ENCODE measurements around the gene EDEM1.
"Not testable (repeated sequence)": the region's sequence is repeated elsewhere in the genome, so short reads cannot be mapped to it uniquely, and the experiment has no call there.

Gene EDEM1

DNA sequence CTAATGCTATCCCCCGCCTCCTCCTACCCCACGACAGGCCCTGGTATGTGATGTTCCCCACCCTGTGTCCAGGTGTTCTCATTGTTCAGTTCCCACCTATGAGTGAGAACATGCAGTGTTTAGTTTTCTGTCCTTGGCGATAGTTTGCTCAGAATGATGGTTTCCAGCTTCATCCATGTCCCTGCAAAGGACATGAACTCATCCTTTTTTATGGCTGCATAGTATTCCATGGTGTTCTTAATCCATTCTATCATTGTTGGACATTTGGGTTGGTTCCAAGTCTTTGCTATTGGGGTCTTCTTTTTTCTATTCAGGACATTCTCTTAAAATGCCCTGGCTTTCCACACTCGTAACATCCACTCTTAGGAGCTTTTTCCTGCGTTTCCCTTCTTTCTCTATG lies 40.4 kb upstream of the EDEM1 start:
- not testable (repeated sequence) for DNase-seq; H3K27me3 ChIP-seq (ENCODE audit: insufficient read depth, low read length); H3K79me2 ChIP-seq (ENCODE audit: control insufficient read depth, insufficient read depth, low read length, poor library complexity); H3K4me1 ChIP-seq (ENCODE audit: control insufficient read depth in 1 of 2, insufficient read depth in 2 of 2, low read length in 2 of 2); H3K36me3 ChIP-seq (ENCODE audit: control insufficient read depth in 1 of 2, insufficient read depth in 2 of 2, low read length in 2 of 2); H3K9ac ChIP-seq (ENCODE audit: low read length); H3K23ac ChIP-seq (ENCODE audit: low read length); H4K12ac ChIP-seq (ENCODE audit: low read depth, low read length); H2BK5ac ChIP-seq (ENCODE audit: low read depth, low read length, poor library complexity); H3K9me3 ChIP-seq (ENCODE audit: insufficient read depth, low read depth, low read length); H3K18ac ChIP-seq (ENCODE audit: low read length); H3K79me1 ChIP-seq (ENCODE audit: low read length); H2BK12ac ChIP-seq (ENCODE audit: low read length); H3K27ac ChIP-seq (ENCODE audit: low read depth, low read length); H3K4me2 ChIP-seq (ENCODE audit: low read length); H2AK5ac ChIP-seq (ENCODE audit: low read length); H2BK120ac ChIP-seq (ENCODE audit: insufficient read depth, low read length, poor library complexity); H3K4me3 ChIP-seq (ENCODE audit: low read depth, low read length); H3K14ac ChIP-seq (ENCODE audit: low read length); H4K91ac ChIP-seq (ENCODE audit: low read depth, low read length); H2AFZ ChIP-seq (ENCODE audit: insufficient read depth, low read length, poor library complexity); H4K8ac ChIP-seq (ENCODE audit: low read depth, low read length)
- no CpG with 5 or more reads among the region's 5 CpGs for WGBS (ENCODE audit: extremely low coverage, insufficient coverage, insufficient read length)
- peak overlapping the region; percentile 20 for H3K4ac ChIP-seq (ENCODE audit: low read depth, low read length)

DNA sequence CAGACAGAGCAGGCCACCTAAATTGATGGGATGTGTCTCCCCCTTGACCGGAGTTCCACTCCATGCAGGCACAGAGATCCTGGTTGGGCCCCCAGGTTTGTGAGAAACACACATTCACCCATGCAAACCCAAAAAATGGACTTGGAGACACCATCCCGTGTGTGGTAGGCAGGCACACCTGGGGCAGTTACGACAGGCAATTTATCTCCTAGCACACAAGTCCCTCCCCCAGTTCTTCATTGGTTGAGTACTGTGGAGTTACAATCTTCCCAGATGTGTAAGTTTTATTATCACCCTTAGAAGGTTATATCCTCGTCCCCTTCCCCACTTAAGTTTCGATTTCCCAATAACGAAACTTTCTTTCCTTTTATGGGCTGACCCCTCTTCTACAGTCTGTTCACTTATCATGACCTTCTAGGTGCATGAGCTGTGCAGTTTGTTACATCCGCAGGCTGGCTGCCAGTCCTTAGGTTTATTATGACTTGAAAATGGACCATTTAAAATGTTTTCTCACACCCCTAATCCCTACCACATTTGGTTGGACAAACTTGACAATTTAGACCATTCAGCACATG lies 38.1 kb upstream of the EDEM1 start:
- Histone ChIP-seq H3K14ac (ENCODE audit: low read length) (no peak overlapping the region), H4K91ac (ENCODE audit: low read depth, low read length) (no peak overlapping the region), H3K9me3 (ENCODE audit: insufficient read depth, low read depth, low read length) (no peaks in the 10 kb centered on the region), H4K8ac (ENCODE audit: low read depth, low read length) (no peak overlapping the region), H3K4me1 (ENCODE audit: control insufficient read depth in 1 of 2, insufficient read depth in 2 of 2, low read length in 2 of 2) (peaks cover 0 to 3% of the 10 kb centered on the region in 2 experiments), H3K27ac (ENCODE audit: low read depth, low read length) (no peak overlapping the region), H2AFZ (ENCODE audit: insufficient read depth, low read length, poor library complexity) (no peak overlapping the region), H3K9ac (ENCODE audit: low read length) (no peak overlapping the region), H2BK5ac (ENCODE audit: low read depth, low read length, poor library complexity) (no peak overlapping the region), H3K79me2 (ENCODE audit: control insufficient read depth, insufficient read depth, low read length, poor library complexity) (peaks cover 10% of the 10 kb centered on the region), H3K4me3 (ENCODE audit: low read depth, low read length) (no peak overlapping the region), H4K12ac (ENCODE audit: low read depth, low read length) (no peak overlapping the region), H3K36me3 (ENCODE audit: control insufficient read depth in 1 of 2, insufficient read depth in 2 of 2, low read length in 2 of 2) (no peaks in the 10 kb centered on the region), H2AK5ac (ENCODE audit: low read length) (no peak overlapping the region), H3K4me2 (ENCODE audit: low read length) (no peak overlapping the region), H2BK12ac (ENCODE audit: low read length) (no peak overlapping the region), H3K23ac (ENCODE audit: low read length) (no peak overlapping the region), H3K18ac (ENCODE audit: low read length) (no peak overlapping the region), H3K79me1 (ENCODE audit: low read length) (no peaks in the 10 kb centered on the region), H2BK120ac (ENCODE audit: insufficient read depth, low read length, poor library complexity) (no peak overlapping the region), H3K27me3 (ENCODE audit: insufficient read depth, low read length) (no peaks in the 10 kb centered on the region), H3K4ac (ENCODE audit: low read depth, low read length) (peak overlapping the region; percentile 83)
- no peak for DNase-seq
- no CpG with 5 or more reads among the region's 7 CpGs for WGBS (ENCODE audit: extremely low coverage, insufficient coverage, insufficient read length)

DNA sequence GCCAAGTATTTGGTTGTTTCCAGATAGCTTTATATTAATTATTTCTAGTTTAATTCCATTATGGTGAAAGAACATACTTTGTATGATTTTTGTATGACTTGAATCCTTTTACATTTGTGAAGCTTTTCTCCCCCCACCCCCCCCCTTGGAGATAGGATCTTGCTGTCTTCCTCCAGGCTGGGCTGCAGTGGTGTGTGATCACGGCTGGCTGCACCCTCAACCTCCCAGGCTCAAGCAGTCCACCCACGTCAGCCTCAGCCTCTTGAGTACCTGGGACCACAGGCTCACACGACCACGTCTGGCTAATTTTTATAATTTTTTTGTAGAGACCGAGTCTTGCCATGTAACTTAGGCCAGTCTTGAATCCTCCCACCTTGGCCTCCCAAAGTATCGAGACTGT lies 35.9 kb upstream of the EDEM1 start:
- Histone ChIP-seq H3K4me3 (ENCODE audit: low read depth, low read length) (no peak overlapping the region), H3K14ac (ENCODE audit: low read length) (no peak overlapping the region), H3K36me3 (ENCODE audit: control insufficient read depth in 1 of 2, insufficient read depth in 2 of 2, low read length in 2 of 2) (no peaks in the 10 kb centered on the region), H3K79me2 (ENCODE audit: control insufficient read depth, insufficient read depth, low read length, poor library complexity) (peaks cover 8% of the 10 kb centered on the region), H2BK120ac (ENCODE audit: insufficient read depth, low read length, poor library complexity) (no peak overlapping the region), H3K4ac (ENCODE audit: low read depth, low read length) (peak overlapping the region; percentile 91), H2AFZ (ENCODE audit: insufficient read depth, low read length, poor library complexity) (no peak overlapping the region), H3K27ac (ENCODE audit: low read depth, low read length) (no peak overlapping the region), H2BK12ac (ENCODE audit: low read length) (no peak overlapping the region), H4K91ac (ENCODE audit: low read depth, low read length) (no peak overlapping the region), H3K27me3 (ENCODE audit: insufficient read depth, low read length) (no peaks in the 10 kb centered on the region), H3K9ac (ENCODE audit: low read length) (no peak overlapping the region), H3K4me1 (ENCODE audit: control insufficient read depth in 1 of 2, insufficient read depth in 2 of 2, low read length in 2 of 2) (no peaks in the 10 kb centered on the region), H3K9me3 (ENCODE audit: insufficient read depth, low read depth, low read length) (no peaks in the 10 kb centered on the region), H3K23ac (ENCODE audit: low read length) (no peak overlapping the region), H4K12ac (ENCODE audit: low read depth, low read length) (no peak overlapping the region), H3K18ac (ENCODE audit: low read length) (no peak overlapping the region), H4K8ac (ENCODE audit: low read depth, low read length) (no peak overlapping the region), H2AK5ac (ENCODE audit: low read length) (no peak overlapping the region), H3K79me1 (ENCODE audit: low read length) (no peaks in the 10 kb centered on the region), H3K4me2 (ENCODE audit: low read length) (no peak overlapping the region), H2BK5ac (ENCODE audit: low read depth, low read length, poor library complexity) (no peak overlapping the region)
- DNase-seq, result no peak
- WGBS (ENCODE audit: extremely low coverage, insufficient coverage, insufficient read length), result no CpG with 5 or more reads among the region's 6 CpGs

DNA sequence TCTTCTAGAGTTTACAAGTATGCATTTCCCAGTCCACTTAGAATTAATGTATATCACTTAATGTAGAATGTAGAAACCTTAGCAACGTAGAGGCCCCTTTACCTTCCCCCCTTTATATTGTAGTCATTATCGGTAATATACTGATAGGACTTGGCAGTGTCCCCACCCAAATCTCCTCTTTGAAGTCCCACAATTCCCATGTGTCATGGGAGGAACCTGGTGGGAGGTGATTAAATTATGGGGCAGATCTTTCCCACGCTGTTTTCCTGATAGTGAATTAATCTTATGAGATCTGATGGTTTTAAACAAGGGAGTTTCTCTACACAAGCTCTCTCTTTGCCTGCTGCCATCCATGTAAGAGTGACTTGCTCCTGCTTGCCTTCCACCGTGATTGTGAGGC lies 34.4 kb upstream of the EDEM1 start:
- H3K9me3 ChIP-seq (ENCODE audit: insufficient read depth, low read depth, low read length), result no peaks in the 10 kb centered on the region
- no peak overlapping the region for H2BK12ac ChIP-seq (ENCODE audit: low read length)
- no peak for DNase-seq
- H3K4me1 ChIP-seq (ENCODE audit: control insufficient read depth in 1 of 2, insufficient read depth in 2 of 2, low read length in 2 of 2), result no peaks in the 10 kb centered on the region
- H4K8ac ChIP-seq (ENCODE audit: low read depth, low read length), result no peak overlapping the region
- H3K14ac ChIP-seq (ENCODE audit: low read length), result no peak overlapping the region
- no peak overlapping the region for H2BK120ac ChIP-seq (ENCODE audit: insufficient read depth, low read length, poor library complexity)
- H3K79me2 ChIP-seq (ENCODE audit: control insufficient read depth, insufficient read depth, low read length, poor library complexity), result peaks cover 11% of the 10 kb centered on the region
- H3K4me2 ChIP-seq (ENCODE audit: low read length), result no peak overlapping the region
- H3K79me1 ChIP-seq (ENCODE audit: low read length), result no peaks in the 10 kb centered on the region
- no peak overlapping the region for H3K9ac ChIP-seq (ENCODE audit: low read length)
- H3K4me3 ChIP-seq (ENCODE audit: low read depth, low read length), result no peak overlapping the region
- H4K12ac ChIP-seq (ENCODE audit: low read depth, low read length), result no peak overlapping the region
- no peak overlapping the region for H4K91ac ChIP-seq (ENCODE audit: low read depth, low read length)
- no peak overlapping the region for H3K18ac ChIP-seq (ENCODE audit: low read length)
- H3K27ac ChIP-seq (ENCODE audit: low read depth, low read length), result no peak overlapping the region
- no CpG with 5 or more reads among the region's 4 CpGs for WGBS (ENCODE audit: extremely low coverage, insufficient coverage, insufficient read length)
- H3K4ac ChIP-seq (ENCODE audit: low read depth, low read length), result peak overlapping the region; percentile 14
- no peak overlapping the region for H3K23ac ChIP-seq (ENCODE audit: low read length)
- no peaks in the 10 kb centered on the region for H3K27me3 ChIP-seq (ENCODE audit: insufficient read depth, low read length)
- H2BK5ac ChIP-seq (ENCODE audit: low read depth, low read length, poor library complexity), result no peak overlapping the region
- no peaks in the 10 kb centered on the region for H3K36me3 ChIP-seq (ENCODE audit: control insufficient read depth in 1 of 2, insufficient read depth in 2 of 2, low read length in 2 of 2)
- H2AK5ac ChIP-seq (ENCODE audit: low read length), result no peak overlapping the region
- H2AFZ ChIP-seq (ENCODE audit: insufficient read depth, low read length, poor library complexity), result no peak overlapping the region

Measured in trophoblast cell (in vitro differentiated cells and primary cell).